Activated CD4-positive, CD25-positive, alpha-beta regulatory T cell (primary cell): ENCODE data around the gene RPL36.
A peak's percentile ranks its signal among the peaks of the same experiment; 100 is the strongest.
"Not testable (repeated sequence)": the region's sequence is repeated elsewhere in the genome, so short reads cannot be mapped to it uniquely, and the experiment has no call there.

ENCODE experiments used
- DNase-seq, 4 experiments: peaks; one replicate each; lab custom pipeline; 2025; lab: John Stamatoyannopoulos, UW

RPL36 gene

GRCh38 chr19:5690955-5691821, 1.1 kb downstream of the RPL36 start:
- peak in 1 of 4 experiments; percentile 38 for DNase-seq

- no peak for DNase-seq
Measured at GRCh38 chr19:5691822-5692722, 2.0 kb downstream of the RPL36 start.

- no peak for DNase-seq
Measured at GRCh38 chr19:5692723-5693194, 2.7 kb downstream of the RPL36 start.

- no peak for DNase-seq
Measured at GRCh38 chr19:5693195-5694166, 3.4 kb downstream of the RPL36 start.

- DNase-seq: no peak
Measured at GRCh38 chr19:5694167-5694955, 4.3 kb downstream of the RPL36 start.

- DNase-seq: no peak
Measured at GRCh38 chr19:5694956-5695648, 5.0 kb downstream of the RPL36 start.

- no peak for DNase-seq
Measured at GRCh38 chr19:5695649-5696195, 5.6 kb downstream of the RPL36 start.

GRCh38 chr19:5696196-5697021, 6.3 kb downstream of the RPL36 start:
- no peak for DNase-seq

GRCh38 chr19:5697022-5697889, 7.2 kb downstream of the RPL36 start:
- DNase-seq: no peak

- no peak for DNase-seq
Measured at GRCh38 chr19:5697890-5698634, 8.0 kb downstream of the RPL36 start.

GRCh38 chr19:5698635-5699422, 8.7 kb downstream of the RPL36 start:
- DNase-seq: no peak

- no peak for DNase-seq
Measured at GRCh38 chr19:5700455-5701092, 10.5 kb downstream of the RPL36 start.

GRCh38 chr19:5702053-5702410, 11.9 kb downstream of the RPL36 start:
- DNase-seq: not testable (repeated sequence)

- no peak for DNase-seq
Measured at GRCh38 chr19:5703819-5704818, 14.0 kb downstream of the RPL36 start.

GRCh38 chr19:5705552-5705951, 15.5 kb downstream of the RPL36 start:
- DNase-seq: no peak
